ENCODE data around the gene RABGEF1. TPM values are rescaled to one million over a fixed set of nuclear protein-coding genes. Genes with fewer than 3 reads are reported as not detected.
A peak's percentile ranks its signal among the peaks of the same experiment; 100 is the strongest.

RABGEF1 gene
- total and polyA plus RNA-seq, 4 donors, result 5.2 to 14.0 (median 7.7) TPM

DNA sequence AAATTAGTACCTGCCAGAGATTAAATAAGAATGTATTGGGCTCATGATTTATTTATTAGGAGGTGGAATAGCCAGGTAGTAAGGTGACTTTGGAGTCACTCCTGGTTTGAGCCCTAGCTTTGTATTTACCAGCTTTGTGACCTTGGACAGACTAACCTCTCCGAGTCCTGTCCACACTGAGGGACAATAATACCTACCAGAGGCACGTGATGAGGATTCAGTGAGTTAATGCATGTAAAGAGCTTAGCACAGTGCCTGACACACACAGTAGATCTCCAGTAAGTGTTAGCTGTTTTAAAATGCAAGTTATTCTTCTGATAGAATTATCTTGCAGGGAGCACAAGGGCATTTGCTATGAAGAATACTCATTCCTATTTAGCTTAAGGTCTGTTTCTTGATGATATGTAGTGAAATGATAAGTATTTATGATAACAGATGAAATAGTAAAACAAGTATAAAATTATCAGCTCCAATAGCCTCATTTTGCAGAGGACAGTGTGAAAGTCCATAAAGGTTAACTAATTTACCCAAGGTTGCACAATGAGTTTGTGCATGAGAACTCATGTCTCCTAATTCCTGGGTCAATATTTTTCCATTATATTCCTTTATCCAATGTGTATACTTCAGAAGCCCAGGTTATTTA, 36.4 kb downstream of the RABGEF1 start:
- Histone ChIP-seq H3K4me3 (ENCODE audit: low read depth in 1 of 3, low read length in 3 of 3) (no peak overlapping the region), H3K9ac (ENCODE audit: low read depth in 1 of 2, low read length in 2 of 2) (no peak overlapping the region), H3K9me3 (ENCODE audit: control insufficient read depth in 4 of 4, low read length in 3 of 4) (no peaks in the 10 kb centered on the region), H3K4me1 (ENCODE audit: control insufficient read depth in 4 of 4, insufficient read depth in 4 of 4, low read length in 3 of 4) (peaks cover 11 to 43% (median 24%) of the 10 kb centered on the region in 4 donors), H3K36me3 (ENCODE audit: control insufficient read depth in 4 of 4, insufficient read depth in 3 of 4, low read depth in 1 of 4, low read length in 3 of 4) (peaks cover 3 to 18% (median 4%) of the 10 kb centered on the region in 4 donors), H3K27me3 (ENCODE audit: control insufficient read depth in 4 of 4, insufficient read depth in 4 of 4, low read length in 3 of 4) (no peaks in the 10 kb centered on the region), H3K27ac (ENCODE audit: low read depth in 1 of 2, low read length in 2 of 2) (peak overlapping the region; percentile 33 to 58)
- TF ChIP-seq TAF1 (conservative IDR thresholded peaks at IDR 0.05) (no peak), RAD21 (IDR thresholded peaks at IDR 0.05) (no peak), GABPA (IDR thresholded peaks at IDR 0.05 in 1 of 2, conservative IDR thresholded peaks at IDR 0.05 in 1 of 2) (no peak), HNF4G (IDR thresholded peaks at IDR 0.05) (no peak), YY1 (IDR thresholded peaks at IDR 0.05) (peak; percentile 52), RXRA (IDR thresholded peaks at IDR 0.05) (peak; percentile 44 to 71), EGR1 (IDR thresholded peaks at IDR 0.05; ENCODE audit: low read depth in 2 of 2) (no peak), NR2F2 (IDR thresholded peaks at IDR 0.05) (no peak), FOXA2 (IDR thresholded peaks at IDR 0.05) (peak; percentile 43), HNF4A (conservative IDR thresholded peaks at IDR 0.05) (peak; percentile 71 to 77), JUND (IDR thresholded peaks at IDR 0.05) (no peak), FOXA1 (IDR thresholded peaks at IDR 0.05) (peak; percentile 20), SP1 (IDR thresholded peaks at IDR 0.05) (peak; percentile 59)
- TF ChIP-seq, protein P1, sequence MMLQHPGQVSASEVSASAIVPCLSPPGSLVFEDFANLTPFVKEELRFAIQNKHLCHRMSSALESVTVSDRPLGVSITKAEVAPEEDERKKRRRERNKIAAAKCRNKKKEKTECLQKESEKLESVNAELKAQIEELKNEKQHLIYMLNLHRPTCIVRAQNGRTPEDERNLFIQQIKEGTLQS (IDR thresholded peaks at IDR 0.05), result no peak
- TF ChIP-seq, protein P2, sequence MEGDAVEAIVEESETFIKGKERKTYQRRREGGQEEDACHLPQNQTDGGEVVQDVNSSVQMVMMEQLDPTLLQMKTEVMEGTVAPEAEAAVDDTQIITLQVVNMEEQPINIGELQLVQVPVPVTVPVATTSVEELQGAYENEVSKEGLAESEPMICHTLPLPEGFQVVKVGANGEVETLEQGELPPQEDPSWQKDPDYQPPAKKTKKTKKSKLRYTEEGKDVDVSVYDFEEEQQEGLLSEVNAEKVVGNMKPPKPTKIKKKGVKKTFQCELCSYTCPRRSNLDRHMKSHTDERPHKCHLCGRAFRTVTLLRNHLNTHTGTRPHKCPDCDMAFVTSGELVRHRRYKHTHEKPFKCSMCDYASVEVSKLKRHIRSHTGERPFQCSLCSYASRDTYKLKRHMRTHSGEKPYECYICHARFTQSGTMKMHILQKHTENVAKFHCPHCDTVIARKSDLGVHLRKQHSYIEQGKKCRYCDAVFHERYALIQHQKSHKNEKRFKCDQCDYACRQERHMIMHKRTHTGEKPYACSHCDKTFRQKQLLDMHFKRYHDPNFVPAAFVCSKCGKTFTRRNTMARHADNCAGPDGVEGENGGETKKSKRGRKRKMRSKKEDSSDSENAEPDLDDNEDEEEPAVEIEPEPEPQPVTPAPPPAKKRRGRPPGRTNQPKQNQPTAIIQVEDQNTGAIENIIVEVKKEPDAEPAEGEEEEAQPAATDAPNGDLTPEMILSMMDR (IDR thresholded peaks at IDR 0.05; ENCODE audit: low read depth, low read length, missing input control), result no peak
- TF ChIP-seq, protein P3, sequence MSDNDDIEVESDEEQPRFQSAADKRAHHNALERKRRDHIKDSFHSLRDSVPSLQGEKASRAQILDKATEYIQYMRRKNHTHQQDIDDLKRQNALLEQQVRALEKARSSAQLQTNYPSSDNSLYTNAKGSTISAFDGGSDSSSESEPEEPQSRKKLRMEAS (IDR thresholded peaks at IDR 0.05), result peak; percentile 38
- TF ChIP-seq, protein P4, sequence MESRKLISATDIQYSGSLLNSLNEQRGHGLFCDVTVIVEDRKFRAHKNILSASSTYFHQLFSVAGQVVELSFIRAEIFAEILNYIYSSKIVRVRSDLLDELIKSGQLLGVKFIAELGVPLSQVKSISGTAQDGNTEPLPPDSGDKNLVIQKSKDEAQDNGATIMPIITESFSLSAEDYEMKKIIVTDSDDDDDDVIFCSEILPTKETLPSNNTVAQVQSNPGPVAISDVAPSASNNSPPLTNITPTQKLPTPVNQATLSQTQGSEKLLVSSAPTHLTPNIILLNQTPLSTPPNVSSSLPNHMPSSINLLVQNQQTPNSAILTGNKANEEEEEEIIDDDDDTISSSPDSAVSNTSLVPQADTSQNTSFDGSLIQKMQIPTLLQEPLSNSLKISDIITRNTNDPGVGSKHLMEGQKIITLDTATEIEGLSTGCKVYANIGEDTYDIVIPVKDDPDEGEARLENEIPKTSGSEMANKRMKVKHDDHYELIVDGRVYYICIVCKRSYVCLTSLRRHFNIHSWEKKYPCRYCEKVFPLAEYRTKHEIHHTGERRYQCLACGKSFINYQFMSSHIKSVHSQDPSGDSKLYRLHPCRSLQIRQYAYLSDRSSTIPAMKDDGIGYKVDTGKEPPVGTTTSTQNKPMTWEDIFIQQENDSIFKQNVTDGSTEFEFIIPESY (IDR thresholded peaks at IDR 0.05), result no peak
- TF ChIP-seq, protein P5, sequence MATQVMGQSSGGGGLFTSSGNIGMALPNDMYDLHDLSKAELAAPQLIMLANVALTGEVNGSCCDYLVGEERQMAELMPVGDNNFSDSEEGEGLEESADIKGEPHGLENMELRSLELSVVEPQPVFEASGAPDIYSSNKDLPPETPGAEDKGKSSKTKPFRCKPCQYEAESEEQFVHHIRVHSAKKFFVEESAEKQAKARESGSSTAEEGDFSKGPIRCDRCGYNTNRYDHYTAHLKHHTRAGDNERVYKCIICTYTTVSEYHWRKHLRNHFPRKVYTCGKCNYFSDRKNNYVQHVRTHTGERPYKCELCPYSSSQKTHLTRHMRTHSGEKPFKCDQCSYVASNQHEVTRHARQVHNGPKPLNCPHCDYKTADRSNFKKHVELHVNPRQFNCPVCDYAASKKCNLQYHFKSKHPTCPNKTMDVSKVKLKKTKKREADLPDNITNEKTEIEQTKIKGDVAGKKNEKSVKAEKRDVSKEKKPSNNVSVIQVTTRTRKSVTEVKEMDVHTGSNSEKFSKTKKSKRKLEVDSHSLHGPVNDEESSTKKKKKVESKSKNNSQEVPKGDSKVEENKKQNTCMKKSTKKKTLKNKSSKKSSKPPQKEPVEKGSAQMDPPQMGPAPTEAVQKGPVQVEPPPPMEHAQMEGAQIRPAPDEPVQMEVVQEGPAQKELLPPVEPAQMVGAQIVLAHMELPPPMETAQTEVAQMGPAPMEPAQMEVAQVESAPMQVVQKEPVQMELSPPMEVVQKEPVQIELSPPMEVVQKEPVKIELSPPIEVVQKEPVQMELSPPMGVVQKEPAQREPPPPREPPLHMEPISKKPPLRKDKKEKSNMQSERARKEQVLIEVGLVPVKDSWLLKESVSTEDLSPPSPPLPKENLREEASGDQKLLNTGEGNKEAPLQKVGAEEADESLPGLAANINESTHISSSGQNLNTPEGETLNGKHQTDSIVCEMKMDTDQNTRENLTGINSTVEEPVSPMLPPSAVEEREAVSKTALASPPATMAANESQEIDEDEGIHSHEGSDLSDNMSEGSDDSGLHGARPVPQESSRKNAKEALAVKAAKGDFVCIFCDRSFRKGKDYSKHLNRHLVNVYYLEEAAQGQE (IDR thresholded peaks at IDR 0.05), result peak; percentile 32
- DNase-seq (ENCODE audit: low spot score), result no peak
- WGBS, result 38% methylated on average over 2 of the region's 2 CpGs
